NT2/D1 (cell line): ENCODE results near the gene ENOX1.

Source experiments
- DNase-seq: peaks from one replicate; pipeline ENCODE4 v3.0.0-alpha.2; 2011; ENCODE audit warnings: low read depth, low spot score
- H3K27me3 ChIP-seq: 2 replicates; pipeline ENCODE4 v1.6.0; 2011; ENCODE audit warnings: mild to moderate bottlenecking; ENCODE audit not compliant: insufficient read length, insufficient read depth
- H3K36me3 ChIP-seq: 2 replicates; pipeline ENCODE4 v1.6.1; 2011; ENCODE audit warnings: mild to moderate bottlenecking, low read length, mixed read lengths; ENCODE audit not compliant: insufficient read depth, insufficient read length
- H3K4me1 ChIP-seq: 2 replicates; pipeline ENCODE4 v1.5.1; 2011; ENCODE audit not compliant: insufficient read depth, insufficient read length
- H3K4me3 ChIP-seq: 2 replicates; pipeline ENCODE4 v1.5.1; 2011; ENCODE audit warnings: low read depth; ENCODE audit not compliant: insufficient read length
- H3K9ac ChIP-seq: 2 replicates; pipeline ENCODE4 v1.6.0; 2011; ENCODE audit warnings: low read depth; ENCODE audit not compliant: insufficient read length
- H3K9me3 ChIP-seq: 2 replicates; pipeline ENCODE4 v1.5.1; 2011; ENCODE audit warnings: mild to moderate bottlenecking, low read length; ENCODE audit not compliant: insufficient read depth
- SUZ12 ChIP-seq: IDR thresholded peaks from 2 replicates; pipeline ENCODE4 v1.6.1; 2011; ENCODE audit not compliant: insufficient read length, insufficient read depth; ENCODE audit errors: extremely low read depth
- YY1 ChIP-seq: IDR thresholded peaks from 2 replicates; pipeline ENCODE4 v1.6.1; 2011; ENCODE audit not compliant: insufficient read length, insufficient read depth
- ZNF274 ChIP-seq: IDR thresholded peaks from 2 replicates; pipeline ENCODE4 v1.6.1; 2011; ENCODE audit warnings: mild to moderate bottlenecking, low read depth, low read length

Gene ENOX1

DNA sequence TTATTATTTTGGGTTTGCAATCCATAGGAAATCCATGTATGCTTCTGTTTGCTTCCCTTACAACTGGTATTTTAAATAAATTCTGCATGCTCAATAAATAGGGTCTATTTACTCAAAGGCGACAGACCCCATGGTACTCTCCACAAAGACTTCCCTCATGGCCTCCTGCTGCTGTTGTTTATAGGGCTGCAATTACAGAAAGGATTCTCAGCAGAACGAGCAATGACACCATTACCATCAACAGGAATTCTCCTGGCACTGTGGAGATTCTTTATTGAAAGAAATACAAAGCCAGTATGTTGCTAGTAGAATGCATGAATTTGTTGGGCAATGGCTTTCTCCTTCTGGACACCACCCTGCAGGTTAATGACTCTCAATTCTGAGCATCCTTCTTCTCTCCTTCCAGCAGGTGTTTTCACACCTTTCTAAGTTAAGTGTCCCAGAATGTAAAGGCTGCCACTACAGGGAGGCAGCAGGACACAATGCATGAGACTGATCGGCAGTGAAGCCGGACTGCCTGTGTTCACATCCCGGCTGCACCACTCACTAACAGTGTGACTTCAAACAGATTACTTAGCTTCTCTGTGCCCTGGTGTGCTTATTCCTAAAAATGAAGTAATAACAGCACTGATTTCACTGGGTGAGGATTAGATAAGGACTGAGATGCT lies 403.1 kb downstream of the ENOX1 start:
- Histone ChIP-seq H3K4me3 (no peak overlapping the region), H3K9ac (no peak overlapping the region), H3K36me3 (no peaks in the 10 kb centered on the region), H3K9me3 (no peaks in the 10 kb centered on the region; the same call in none of the 2 replicates), H3K4me1 (no peaks in the 10 kb centered on the region), H3K27me3 (no peaks in the 10 kb centered on the region)
- DNase-seq: no peak
- TF ChIP-seq YY1 (no peak), SUZ12 (no peak), ZNF274 (no peak)

DNA sequence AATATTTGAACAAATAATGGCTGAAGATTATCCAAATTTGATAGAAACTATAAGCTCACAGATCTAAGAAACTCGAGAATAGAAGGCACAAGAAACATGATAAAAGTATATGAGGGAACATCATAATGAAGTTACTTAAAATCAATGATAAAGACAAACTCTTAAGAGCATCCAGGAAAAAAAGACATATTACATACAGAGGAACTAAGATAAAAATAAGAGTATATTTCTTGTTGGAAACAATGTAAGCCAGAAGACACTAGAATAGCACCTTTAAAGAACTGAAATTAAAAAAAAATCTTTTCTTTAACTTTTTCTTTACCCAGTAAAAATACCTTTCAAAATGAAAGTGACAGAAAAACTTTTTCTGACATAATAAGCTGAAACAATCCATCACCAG lies 407.0 kb downstream of the ENOX1 start:
- no peaks in the 10 kb centered on the region for H3K27me3 ChIP-seq
- no peaks in the 10 kb centered on the region for H3K36me3 ChIP-seq
- H3K9me3 ChIP-seq: no peaks in the 10 kb centered on the region; the same call in none of the 2 replicates
- TF ChIP-seq ZNF274 (no peak), SUZ12 (no peak), YY1 (no peak)
- H3K4me3 ChIP-seq: no peak overlapping the region
- no peak for DNase-seq
- H3K4me1 ChIP-seq: no peaks in the 10 kb centered on the region
- H3K9ac ChIP-seq: no peak overlapping the region

DNA sequence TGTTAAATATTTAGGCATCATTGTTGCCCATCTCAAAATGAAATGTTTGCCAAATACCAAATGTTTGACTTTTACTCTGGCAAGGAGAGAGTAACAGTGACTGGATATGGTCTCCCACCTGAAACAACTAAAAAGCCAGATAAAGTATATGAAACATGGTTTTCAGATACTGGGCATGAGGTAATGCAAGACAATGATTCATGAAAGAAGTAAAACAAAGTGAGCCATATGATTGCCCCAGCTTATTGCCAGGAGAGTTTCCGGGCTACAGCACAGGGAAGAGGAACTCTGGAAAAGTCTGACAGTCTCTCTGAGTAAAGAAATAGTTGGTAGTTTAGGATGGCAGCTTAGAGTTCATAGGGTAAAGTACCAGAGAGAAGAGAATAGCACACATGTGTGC lies 408.8 kb downstream of the ENOX1 start:
- H3K27me3 ChIP-seq: no peaks in the 10 kb centered on the region
- DNase-seq: no peak

DNA sequence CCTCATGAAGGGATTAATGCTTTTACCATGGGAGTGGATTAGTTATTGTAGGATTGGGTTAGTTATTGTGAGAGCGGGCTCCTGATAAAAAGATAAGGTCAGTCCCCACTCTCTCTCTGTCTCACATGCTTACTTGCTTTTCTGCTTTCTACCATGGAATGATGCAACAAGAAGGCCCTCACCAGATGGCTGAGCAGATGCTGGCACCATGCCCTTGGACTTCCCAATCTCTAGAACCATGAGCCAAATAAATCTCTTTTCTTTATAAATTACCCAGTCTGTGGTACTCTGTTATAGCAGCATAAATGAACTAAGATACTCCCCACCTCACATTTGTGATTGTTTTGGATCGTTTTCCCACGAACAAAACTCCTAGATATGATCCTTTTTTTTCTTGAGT lies 409.6 kb downstream of the ENOX1 start:
- no peak for DNase-seq
- TF ChIP-seq ZNF274 (no peak), YY1 (no peak), SUZ12 (no peak)
- Histone ChIP-seq H3K9me3 (no peaks in the 10 kb centered on the region; the same call in none of the 2 replicates), H3K27me3 (no peaks in the 10 kb centered on the region), H3K36me3 (no peaks in the 10 kb centered on the region), H3K9ac (no peak overlapping the region), H3K4me1 (no peaks in the 10 kb centered on the region), H3K4me3 (no peak overlapping the region)

More for the DNA sequence above, 408.8 kb downstream of the ENOX1 start:
- Histone ChIP-seq H3K9ac (no peak overlapping the region), H3K4me1 (no peaks in the 10 kb centered on the region), H3K9me3 (no peaks in the 10 kb centered on the region; the same call in none of the 2 replicates), H3K4me3 (no peak overlapping the region), H3K36me3 (no peaks in the 10 kb centered on the region)
- no peak for TF ChIP-seq YY1
- no peak for TF ChIP-seq SUZ12
- TF ChIP-seq ZNF274: no peak

DNA sequence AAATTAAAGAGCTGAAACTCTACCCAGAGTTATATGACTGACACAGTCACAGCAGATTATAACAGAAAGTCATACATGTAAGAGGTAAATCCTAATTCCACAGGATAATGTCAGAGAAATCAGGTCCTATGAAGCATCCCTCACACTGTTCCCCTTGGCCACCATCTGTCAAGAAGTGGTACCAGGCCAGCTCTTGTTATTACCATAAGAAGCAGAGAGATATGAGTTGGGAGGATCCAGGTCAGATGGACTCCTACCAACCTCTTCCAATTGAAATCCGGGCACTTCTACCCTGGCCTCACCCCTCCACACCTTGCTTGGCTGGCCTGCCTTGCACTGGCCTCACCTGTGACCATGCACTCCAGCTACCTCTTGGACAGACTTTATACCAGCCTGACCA lies 410.2 kb downstream of the ENOX1 start:
- no peaks in the 10 kb centered on the region for H3K36me3 ChIP-seq

DNA sequence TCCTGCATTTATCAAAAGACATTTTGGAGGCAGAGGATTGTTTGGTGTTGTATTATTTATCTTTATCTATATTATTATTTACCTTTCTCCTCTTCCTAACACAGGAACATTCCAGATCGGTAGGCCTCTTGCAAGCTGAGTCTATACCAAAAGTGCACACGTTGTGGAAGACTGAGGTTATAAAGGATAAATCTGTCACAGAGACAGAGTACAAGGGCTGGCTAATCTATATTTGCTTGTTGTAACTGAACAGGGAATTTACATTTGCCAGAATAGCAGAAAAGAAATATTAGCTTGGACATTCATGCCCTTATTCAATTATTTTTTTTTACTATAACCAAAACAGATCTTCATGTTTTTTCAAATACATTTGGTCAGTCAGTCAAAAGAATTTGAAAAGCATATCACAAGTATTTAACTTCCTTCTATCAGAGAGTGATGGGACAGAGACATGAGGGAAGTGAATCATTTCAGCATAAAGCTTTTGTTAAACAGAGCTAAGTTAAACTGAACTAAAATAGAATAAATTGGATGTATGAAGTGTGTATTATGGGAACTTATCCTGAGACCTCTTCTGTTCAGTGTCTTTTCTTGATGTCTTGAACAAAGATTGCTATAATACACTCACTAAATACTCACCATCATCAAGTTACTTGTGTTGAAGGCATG lies 410.8 kb downstream of the ENOX1 start:
- no peak overlapping the region for H3K4me3 ChIP-seq
- no peaks in the 10 kb centered on the region for H3K4me1 ChIP-seq
- H3K9me3 ChIP-seq: no peaks in the 10 kb centered on the region; the same call in none of the 2 replicates
- no peaks in the 10 kb centered on the region for H3K36me3 ChIP-seq
- no peak overlapping the region for H3K9ac ChIP-seq
- H3K27me3 ChIP-seq: no peaks in the 10 kb centered on the region
- TF ChIP-seq SUZ12: no peak
- TF ChIP-seq YY1: no peak
- no peak for TF ChIP-seq ZNF274
- no peak for DNase-seq

More for the DNA sequence above, 410.2 kb downstream of the ENOX1 start:
- TF ChIP-seq YY1 (no peak), SUZ12 (no peak), ZNF274 (no peak)
- Histone ChIP-seq H3K9me3 (no peaks in the 10 kb centered on the region; the same call in none of the 2 replicates), H3K9ac (no peak overlapping the region), H3K4me1 (no peaks in the 10 kb centered on the region), H3K27me3 (no peaks in the 10 kb centered on the region), H3K4me3 (no peak overlapping the region)
- DNase-seq: no peak

DNA sequence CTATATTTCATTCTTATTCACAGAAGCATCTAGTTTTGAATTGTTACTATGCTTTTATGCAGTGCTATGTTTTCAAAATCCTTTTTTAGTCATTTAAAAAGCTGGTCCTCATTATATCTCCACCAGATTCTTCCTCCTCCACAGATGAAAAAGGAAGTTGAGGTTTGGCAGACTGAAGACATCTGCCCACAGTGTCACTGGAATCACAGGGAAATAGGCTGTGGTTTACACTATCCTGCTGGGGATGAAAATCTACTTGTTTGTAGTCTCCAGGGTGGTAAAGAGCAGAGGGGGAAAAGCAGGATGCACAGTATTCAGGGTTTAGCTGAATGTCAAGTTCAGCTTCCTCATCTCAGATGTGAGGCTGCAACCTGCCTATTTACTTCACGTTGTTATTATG lies 412.2 kb downstream of the ENOX1 start:
- no peak for DNase-seq
- no peak for TF ChIP-seq ZNF274
- TF ChIP-seq SUZ12: no peak
- no peak for TF ChIP-seq YY1
- Histone ChIP-seq H3K27me3 (no peaks in the 10 kb centered on the region), H3K36me3 (no peaks in the 10 kb centered on the region), H3K9ac (no peak overlapping the region), H3K4me1 (no peaks in the 10 kb centered on the region), H3K4me3 (no peak overlapping the region), H3K9me3 (no peaks in the 10 kb centered on the region)
